ENCODE data around the gene PTGFRN. TPM values are rescaled to one million over a fixed set of nuclear protein-coding genes. Genes with fewer than 3 reads are reported as not detected.

The PTGFRN gene
- total RNA-seq, 2 experiments from 2014 or later = 7.6 to 7.9 TPM

GRCh38 chr1:116882866-116883265 is 26.9 kb upstream of the PTGFRN start:
- CTCF ChIA-PET = interaction anchor here (0.9 to 2.2 kb wide), 2 partner anchors 55 to 154 kb away, joined by 3 to 6 read pairs; no protein-coding TSS in a partner anchor
- POLR2A ChIA-PET = no interaction called here

GRCh38 chr1:116886291-116886878 is 23.3 kb upstream of the PTGFRN start:
- ChIA-PET CTCF (interaction anchor here (0.8 kb wide), 1 partner anchor 28 kb away, joined by 3 read pairs; no protein-coding TSS in a partner anchor), POLR2A (no interaction called here)

GRCh38 chr1:116887212-116887611 is 22.5 kb upstream of the PTGFRN start:
- CTCF ChIA-PET = interaction anchor here (0.8 kb wide), 1 partner anchor 27 kb away, joined by 3 read pairs; no protein-coding TSS in a partner anchor
- POLR2A ChIA-PET = no interaction called here

GRCh38 chr1:116889380-116889779 is 20.3 kb upstream of the PTGFRN start:
- CTCF ChIA-PET = interaction anchor here (1.2 kb wide), 1 partner anchor 31 kb away, joined by 3 read pairs; no protein-coding TSS in a partner anchor

GRCh38 chr1:116891396-116892079 is 18.2 kb upstream of the PTGFRN start:
- ChIA-PET CTCF (no interaction called here), POLR2A (no interaction called here)

More at GRCh38 chr1:116889380-116889779, 20.3 kb upstream of the PTGFRN start:
- POLR2A ChIA-PET = no interaction called here

- POLR2A ChIA-PET = no interaction called here
- CTCF ChIA-PET = no interaction called here
Observed at GRCh38 chr1:116895073-116895472, 14.6 kb upstream of the PTGFRN start.

- POLR2A ChIA-PET = no interaction called here
- CTCF ChIA-PET = no interaction called here
Observed at GRCh38 chr1:116899529-116899928, 10.2 kb upstream of the PTGFRN start.

- ChIA-PET POLR2A (no interaction called here), CTCF (interaction anchor here (0.6 kb wide), 1 partner anchor 40 kb away, joined by 3 read pairs; no protein-coding TSS in a partner anchor)
Observed at GRCh38 chr1:116900471-116901365, 9.0 kb upstream of the PTGFRN start.

- POLR2A ChIA-PET = no interaction called here
- CTCF ChIA-PET = no interaction called here
Observed at GRCh38 chr1:116902027-116902426, 7.7 kb upstream of the PTGFRN start.

- ChIA-PET CTCF (interaction anchor here (1.0 to 1.2 kb wide), 2 partner anchors 24 to 76 kb away, joined by 3 to 4 read pairs; no protein-coding TSS in a partner anchor), POLR2A (no interaction called here)
Observed at GRCh38 chr1:116902723-116903383, 6.9 kb upstream of the PTGFRN start.

- POLR2A ChIA-PET = no interaction called here
- CTCF ChIA-PET = no interaction called here
Observed at GRCh38 chr1:116904791-116905320, 4.9 kb upstream of the PTGFRN start.

GRCh38 chr1:116906812-116907211 is 2.9 kb upstream of the PTGFRN start:
- ChIA-PET POLR2A (no interaction called here), CTCF (no interaction called here)

- ChIA-PET CTCF (no interaction called here), POLR2A (no interaction called here)
Observed at GRCh38 chr1:116907351-116907750, 2.4 kb upstream of the PTGFRN start.

- ChIA-PET CTCF (no interaction called here), POLR2A (no interaction called here)
Observed at GRCh38 chr1:116908266-116908665, 1.4 kb upstream of the PTGFRN start.

- ChIA-PET CTCF (interaction anchor here (0.9 kb wide), 1 partner anchor 27 kb away, joined by 3 read pairs; no protein-coding TSS in a partner anchor), POLR2A (no interaction called here)
Observed at GRCh38 chr1:116908820-116909511, 750 bp upstream of the PTGFRN start.

- ChIA-PET CTCF (interaction anchor here (0.6 kb wide), 1 partner anchor 22 kb away, joined by 3 read pairs; no protein-coding TSS in a partner anchor), POLR2A (interaction anchor here (0.6 kb wide), 1 partner anchor 173 kb away, joined by 3 read pairs; no protein-coding TSS in a partner anchor)
Observed at GRCh38 chr1:116910379-116911187, 867 bp downstream of the PTGFRN start.

- CTCF ChIA-PET = no interaction called here
- POLR2A ChIA-PET = interaction anchor here (0.6 kb wide), 1 partner anchor 174 kb away, joined by 3 read pairs; no protein-coding TSS in a partner anchor
Observed at GRCh38 chr1:116911188-116911553, 1.5 kb downstream of the PTGFRN start.

Data from activated CD8-positive, alpha-beta memory T cell treated with anti-CD3 and anti-CD28 coated beads for 36 hours (primary cell).